AG10803 (cell line): ENCODE results near the gene GSG1.
"Not testable (repeated sequence)": the region's sequence is repeated elsewhere in the genome, so short reads cannot be mapped to it uniquely, and the experiment has no call there.

Experiments used
- DNase-seq: peaks from one replicate; pipeline ENCODE4 v3.0.0; 2010; ENCODE audit warnings: low read depth
- H3K4me3 ChIP-seq: 2 replicates; pipeline ENCODE4 v1.5.1; 2011; ENCODE audit warnings: mild to moderate bottlenecking, low read length, control low read depth
- TF ChIP-seq, protein P1 (sequence below): conservative IDR thresholded peaks from 2 replicates; pipeline ENCODE4 v1.5.1; 2011; ENCODE audit warnings: mild to moderate bottlenecking, low read length, control low read depth, inconsistent platforms

The GSG1 gene

DNA sequence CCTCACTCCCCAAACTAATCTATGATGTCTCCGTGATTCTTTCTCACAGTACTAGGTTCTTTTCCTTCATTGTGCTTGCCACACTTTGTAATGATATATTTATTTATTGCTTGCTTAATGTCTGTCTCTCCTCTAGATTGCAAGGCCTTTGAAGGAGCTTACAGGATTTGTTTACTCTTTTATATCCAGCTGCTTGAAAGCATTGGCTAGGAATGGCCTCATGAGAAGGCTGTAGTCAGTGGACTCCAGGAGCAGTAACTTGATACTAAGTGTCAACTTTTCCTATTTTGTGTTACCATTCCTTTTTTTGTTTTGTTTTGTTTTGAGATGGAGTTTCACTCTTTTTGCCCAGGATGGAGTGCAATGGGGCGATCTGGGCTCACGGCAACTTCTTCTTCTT is 66.6 kb downstream of the GSG1 start:
- no peak overlapping the region for H3K4me3 ChIP-seq
- DNase-seq: no peak
- TF ChIP-seq, protein P1, sequence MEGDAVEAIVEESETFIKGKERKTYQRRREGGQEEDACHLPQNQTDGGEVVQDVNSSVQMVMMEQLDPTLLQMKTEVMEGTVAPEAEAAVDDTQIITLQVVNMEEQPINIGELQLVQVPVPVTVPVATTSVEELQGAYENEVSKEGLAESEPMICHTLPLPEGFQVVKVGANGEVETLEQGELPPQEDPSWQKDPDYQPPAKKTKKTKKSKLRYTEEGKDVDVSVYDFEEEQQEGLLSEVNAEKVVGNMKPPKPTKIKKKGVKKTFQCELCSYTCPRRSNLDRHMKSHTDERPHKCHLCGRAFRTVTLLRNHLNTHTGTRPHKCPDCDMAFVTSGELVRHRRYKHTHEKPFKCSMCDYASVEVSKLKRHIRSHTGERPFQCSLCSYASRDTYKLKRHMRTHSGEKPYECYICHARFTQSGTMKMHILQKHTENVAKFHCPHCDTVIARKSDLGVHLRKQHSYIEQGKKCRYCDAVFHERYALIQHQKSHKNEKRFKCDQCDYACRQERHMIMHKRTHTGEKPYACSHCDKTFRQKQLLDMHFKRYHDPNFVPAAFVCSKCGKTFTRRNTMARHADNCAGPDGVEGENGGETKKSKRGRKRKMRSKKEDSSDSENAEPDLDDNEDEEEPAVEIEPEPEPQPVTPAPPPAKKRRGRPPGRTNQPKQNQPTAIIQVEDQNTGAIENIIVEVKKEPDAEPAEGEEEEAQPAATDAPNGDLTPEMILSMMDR: no peak

GRCh38 chr12:13035335-13035734 is 68.1 kb downstream of the GSG1 start:
- not testable (repeated sequence) for H3K4me3 ChIP-seq, DNase-seq
